OCI-M1 (cell line): ENCODE measurements around the gene PBLD.
"Not testable (repeated sequence)": the region's sequence is repeated elsewhere in the genome, so short reads cannot be mapped to it uniquely, and the experiment has no call there.

Experiments
- DNase-seq: peaks from one replicate; lab custom pipeline; 2025; lab: John Stamatoyannopoulos, UW

PBLD gene

DNA sequence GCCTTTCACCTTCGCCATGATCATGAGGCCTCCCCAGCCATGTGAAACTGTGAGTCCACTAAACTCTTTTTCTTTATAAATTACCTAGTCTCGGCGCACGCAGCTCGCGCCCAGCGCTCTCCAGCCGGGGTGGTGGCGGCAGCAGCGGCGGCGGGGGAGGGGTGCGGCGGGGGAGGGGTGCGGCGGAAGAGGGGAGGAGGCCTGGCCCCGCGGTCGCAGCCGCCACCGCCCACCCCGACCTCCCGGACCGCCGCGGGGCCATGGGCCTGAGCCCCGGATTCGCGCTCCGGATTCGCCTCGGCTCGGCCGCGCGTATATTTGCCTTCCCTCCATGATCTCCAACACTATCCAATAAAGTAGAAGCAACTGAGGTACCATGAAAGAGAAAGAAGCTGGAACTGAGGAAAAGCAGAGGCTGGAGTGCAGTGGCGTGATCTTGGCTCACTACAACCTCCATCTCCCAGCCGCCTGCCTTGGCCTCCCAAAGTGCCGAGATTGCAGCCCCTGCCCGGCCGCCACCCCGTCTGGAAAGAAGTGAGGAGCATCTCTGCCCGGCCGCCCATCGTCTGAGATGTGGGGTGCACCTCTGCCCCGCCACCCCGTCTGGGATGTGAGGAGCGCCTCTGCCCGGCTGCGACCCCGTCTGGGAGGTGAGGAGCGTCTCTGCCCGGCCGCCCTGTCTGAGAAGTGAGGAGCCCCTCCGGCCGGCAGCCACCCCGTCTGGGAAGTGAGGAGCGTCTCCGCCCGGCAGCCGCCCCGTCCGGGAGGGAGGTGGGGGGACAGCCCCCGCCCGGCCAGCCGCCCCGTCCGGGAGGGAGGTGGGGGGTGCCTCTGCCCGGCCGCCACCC lies 53.6 kb downstream of the PBLD start:
- DNase-seq, result not testable (repeated sequence)

GRCh38 chr10:68277814-68278213 lies 54.9 kb downstream of the PBLD start:
- DNase-seq, result not testable (repeated sequence)

- no peak for DNase-seq
These were observed 56.5 kb downstream of the PBLD start for GRCh38 chr10:68276224-68276623.

- DNase-seq, result no peak
These were observed 57.1 kb downstream of the PBLD start for GRCh38 chr10:68275600-68276126.

- peak; percentile 27 for DNase-seq
These were observed 59.9 kb downstream of the PBLD start for GRCh38 chr10:68272833-68273232.

- DNase-seq, result peak; percentile 11
These were observed 61.4 kb downstream of the PBLD start for GRCh38 chr10:68271196-68271882.

DNA sequence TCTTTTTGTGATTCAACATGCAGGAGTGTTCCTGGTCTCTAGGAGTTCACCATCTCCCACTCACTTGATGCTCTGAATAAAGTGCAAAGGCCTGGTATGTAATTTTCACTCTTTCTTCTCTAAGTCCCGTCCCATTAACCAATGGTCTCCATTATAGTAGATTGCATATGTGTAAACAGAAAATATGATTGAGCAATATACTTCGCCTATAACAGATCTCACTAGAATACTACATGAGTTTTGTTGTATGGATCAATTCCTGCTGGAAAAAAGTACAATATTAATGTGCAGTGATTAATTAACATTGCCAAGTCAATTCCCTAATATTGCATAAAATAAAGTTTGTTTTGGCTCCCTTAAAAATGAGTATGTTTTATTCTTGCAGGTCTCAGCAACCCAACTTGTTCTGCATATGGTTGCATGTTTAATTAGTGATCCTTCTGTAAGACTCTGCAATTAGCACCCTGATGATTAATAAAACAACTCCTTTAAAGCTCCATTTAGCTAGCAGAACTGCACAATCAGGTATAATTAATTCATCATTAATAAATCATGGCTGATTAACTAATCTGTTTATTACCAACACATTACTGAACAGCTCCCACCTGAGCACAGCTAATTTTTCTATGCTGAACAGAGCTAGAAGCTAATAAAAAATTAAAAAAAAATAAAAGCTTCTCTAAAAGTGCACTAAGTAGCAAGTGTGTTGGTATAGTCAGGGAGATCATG lies 63.0 kb downstream of the PBLD start:
- DNase-seq, result no peak

DNA sequence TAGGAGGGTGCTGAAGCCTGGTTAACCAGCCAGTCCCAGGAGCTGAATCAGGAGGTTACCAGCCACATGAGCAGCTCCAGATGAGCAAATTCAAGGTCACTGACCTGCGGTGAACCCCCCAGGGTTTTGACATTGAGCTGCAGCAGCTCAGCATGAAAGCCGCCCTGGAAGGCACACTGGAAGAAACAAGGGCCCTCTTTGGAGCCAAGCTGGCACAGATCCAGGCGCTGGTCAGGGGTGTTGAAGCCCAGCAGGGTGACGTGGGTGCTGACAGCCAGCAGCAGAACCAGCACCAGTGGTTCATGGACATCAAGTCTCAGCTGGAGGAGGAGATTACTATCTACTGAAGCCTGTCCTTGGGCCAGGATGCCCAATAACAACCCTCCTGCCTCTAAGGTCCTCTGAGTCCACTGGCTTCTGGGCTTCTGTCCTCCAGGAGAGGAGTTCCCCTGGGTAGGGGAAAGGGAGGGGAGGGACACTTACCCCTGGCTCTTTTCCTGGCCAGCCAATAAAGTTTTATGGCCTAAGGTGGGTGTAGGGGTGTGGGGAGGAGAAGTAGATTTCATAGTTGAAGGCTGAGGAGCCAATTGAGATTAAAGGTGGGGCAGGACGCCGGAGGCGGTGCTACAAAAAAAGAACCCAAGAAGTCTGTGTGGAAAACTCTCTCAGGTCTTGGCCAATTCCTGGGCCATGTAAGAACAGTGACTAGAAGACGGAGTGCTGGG lies 71.4 kb downstream of the PBLD start:
- no peak for DNase-seq

DNA sequence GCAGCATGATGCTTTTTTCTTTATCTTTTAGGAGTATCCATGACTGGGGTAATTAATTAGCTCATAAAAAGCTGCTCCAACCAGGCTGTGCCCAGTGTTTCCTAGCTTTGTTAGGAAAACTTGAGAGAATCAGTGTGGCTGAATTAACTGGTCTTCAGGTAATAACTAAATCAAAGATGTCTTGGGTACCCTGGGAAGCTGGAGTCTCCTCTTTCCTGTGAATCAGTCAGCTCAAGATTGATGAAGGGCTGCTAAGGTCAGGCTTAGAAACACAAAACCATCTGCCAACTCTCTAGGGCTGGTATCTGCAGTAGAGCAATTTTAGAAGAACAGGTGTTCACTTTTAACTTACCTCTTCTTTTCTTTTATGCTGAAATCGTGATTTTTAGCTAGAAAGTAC lies 79.4 kb downstream of the PBLD start:
- DNase-seq, result no peak

GRCh38 chr10:68251625-68252495 lies 80.9 kb downstream of the PBLD start:
- no peak for DNase-seq

DNA sequence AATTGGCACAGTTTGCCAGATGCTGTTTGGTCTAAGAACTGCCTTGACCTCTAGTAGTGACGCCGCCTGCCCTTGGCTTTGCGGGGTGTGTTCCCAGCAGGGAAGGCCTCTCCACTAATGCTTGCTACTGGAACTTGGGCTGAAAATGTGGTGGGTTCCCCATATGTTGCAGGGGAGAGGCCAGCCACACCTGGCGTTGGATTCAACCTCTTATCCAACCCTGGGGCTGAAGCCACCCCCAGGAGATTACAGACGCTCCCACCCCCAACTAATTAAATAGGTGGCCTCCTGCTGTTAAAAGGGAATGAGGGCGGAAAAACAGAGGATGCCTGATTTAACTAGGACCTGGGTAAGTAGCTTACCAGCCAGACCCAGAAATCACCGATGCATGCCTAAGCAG lies 81.6 kb downstream of the PBLD start:
- DNase-seq, result no peak

- DNase-seq, result no peak
These were observed 83.4 kb downstream of the PBLD start for GRCh38 chr10:68249297-68249696.

- no peak for DNase-seq
These were observed 84.8 kb downstream of the PBLD start for GRCh38 chr10:68247931-68248330.

GRCh38 chr10:68246397-68246796 lies 86.3 kb downstream of the PBLD start:
- DNase-seq, result not testable (repeated sequence)

DNA sequence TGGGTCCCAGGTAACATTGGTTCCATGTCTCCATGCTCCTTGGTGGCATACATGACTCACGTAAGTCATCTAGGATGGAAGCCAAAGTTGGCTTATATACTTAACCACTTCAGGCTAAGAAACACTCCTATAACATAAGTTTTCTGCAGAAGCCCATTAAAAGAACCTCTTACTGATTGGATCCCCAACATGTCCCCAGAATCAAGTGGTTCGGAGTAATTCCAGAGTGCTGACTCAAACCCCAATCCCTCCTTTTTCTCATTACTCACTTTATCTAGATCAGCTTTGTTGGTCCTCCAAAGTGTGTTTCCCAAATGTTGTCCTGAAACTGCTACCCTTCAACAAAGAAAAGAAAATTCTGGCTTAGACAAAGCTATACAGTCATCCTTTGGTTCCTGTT lies 90.7 kb downstream of the PBLD start:
- no peak for DNase-seq

GRCh38 chr10:68239596-68240150 lies 93.1 kb downstream of the PBLD start:
- DNase-seq, result no peak

GRCh38 chr10:68239069-68239468 lies 93.7 kb downstream of the PBLD start:
- DNase-seq, result no peak

DNA sequence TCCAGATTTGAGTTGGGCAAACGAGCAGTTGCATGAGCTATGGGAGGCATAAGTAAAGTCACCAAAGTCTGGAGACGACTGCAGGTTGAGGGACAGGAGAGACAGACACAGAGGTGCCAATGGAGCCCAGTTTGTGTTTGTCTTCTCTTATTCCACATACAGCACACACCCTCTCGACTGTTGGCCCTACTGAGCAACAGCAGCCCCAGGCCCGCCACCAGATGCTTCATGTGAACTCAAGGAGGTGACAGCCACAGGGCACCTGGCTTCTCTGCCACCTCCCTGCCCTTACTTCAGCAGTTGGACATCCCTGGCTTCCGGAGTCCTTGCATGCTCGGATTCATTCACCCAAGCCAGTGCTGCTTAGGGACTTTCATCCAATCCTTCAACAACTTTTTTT lies 94.4 kb downstream of the PBLD start:
- no peak for DNase-seq

- DNase-seq, result no peak
These were observed 95.6 kb downstream of the PBLD start for GRCh38 chr10:68237173-68237572.

- DNase-seq, result no peak
These were observed 97.1 kb downstream of the PBLD start for GRCh38 chr10:68235581-68235980.

DNA sequence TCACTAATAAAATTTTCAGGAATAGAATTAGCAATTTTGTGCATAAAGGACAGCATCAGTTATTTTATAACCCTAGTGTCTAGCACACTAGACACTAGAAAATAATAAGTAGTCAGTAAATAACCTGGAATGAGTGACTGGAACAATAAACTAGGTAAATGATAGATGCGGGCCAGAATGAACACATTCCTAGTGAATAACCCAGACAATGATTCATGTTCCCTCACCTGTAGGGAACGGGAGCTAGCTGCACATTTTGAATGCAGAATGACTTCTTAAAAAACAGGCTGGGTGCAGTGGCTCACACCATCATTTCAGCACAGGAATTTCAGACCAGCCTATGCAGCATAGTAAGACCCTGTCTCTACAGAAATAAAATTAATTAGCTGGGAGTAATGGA lies 97.6 kb downstream of the PBLD start:
- DNase-seq, result no peak
